Superior temporal gyrus (tissue), 1 donor: ENCODE results near the gene MARS1.

ENCODE experiments used
- DNase-seq: peaks from one replicate; pipeline ENCODE4 v3.0.0-alpha.2; 2016; ENCODE audit errors: extremely low spot score

Gene MARS1

DNA sequence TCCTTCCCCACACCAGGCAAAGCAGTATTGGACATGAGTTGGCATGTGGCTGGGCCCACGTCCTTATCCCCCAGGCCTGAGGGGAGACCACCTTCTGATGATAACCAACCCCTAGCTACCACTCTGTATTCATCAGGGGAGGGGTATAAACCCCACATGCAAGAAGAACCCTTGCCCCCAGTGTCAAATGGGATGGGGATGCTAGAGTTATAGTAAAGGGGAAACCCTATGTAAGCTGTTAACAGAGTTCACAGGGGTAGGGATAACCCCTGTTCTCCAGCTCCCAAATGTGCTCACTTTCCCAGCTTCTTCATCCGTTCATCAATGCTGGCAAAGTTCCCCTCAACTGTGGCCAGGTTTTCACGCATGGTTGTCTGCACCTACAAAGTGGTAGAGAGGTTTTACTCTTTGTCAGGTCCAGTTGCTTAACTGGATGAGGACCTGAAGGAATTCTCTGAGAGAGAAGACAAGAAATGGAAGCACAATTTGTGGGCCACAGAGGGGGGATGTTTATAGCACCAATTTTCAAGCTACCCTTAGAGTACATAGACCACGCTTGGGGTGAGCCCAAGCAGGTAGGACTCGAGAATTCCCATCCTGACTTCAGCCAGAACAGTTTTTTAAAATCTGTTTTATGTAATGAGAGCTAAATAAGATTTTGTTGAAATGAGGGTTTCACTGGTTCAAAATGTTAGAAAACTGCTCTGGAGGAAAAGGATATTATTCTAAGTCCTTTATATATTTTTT, 42.7 kb downstream of the MARS1 start:
- no peak for DNase-seq

DNA sequence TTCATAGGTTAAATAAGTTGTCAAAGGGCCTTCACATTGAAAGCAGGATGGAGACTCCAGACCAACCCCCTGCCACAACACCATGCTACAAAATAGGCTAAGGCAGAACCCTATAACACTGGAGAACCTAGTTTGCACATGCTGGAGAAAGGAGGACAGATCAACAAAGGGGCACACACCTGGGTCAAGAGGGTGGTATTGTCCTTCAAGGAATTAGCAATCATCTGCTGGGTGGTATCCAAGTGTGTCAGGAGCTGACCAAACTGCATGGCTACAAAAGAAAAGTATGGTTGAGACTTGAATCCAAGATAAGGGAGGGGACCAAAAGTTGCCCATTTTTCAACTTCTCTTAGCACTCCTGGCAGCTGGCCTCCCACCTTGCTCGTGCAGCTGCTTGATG, 44.0 kb downstream of the MARS1 start:
- no peak for DNase-seq

DNA sequence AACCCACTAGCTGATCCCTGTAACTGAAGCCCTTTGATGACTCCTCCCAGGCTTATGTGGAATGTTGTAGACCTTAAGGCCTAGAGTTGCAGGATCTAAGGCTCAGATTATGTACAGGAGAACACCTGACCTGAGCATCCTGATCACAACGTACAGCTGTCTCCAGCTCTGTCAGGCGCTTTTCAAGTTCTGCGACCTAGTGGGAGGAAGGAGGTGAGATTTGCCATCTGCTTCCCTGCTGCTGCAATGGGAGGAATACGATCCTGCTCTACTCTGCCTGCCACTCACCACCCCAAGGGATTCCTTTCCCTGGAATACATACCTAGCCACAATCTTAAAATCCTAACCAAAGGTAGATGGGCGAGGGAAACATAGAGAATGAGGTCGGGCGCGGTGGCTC, 45.2 kb downstream of the MARS1 start:
- no peak for DNase-seq

DNA sequence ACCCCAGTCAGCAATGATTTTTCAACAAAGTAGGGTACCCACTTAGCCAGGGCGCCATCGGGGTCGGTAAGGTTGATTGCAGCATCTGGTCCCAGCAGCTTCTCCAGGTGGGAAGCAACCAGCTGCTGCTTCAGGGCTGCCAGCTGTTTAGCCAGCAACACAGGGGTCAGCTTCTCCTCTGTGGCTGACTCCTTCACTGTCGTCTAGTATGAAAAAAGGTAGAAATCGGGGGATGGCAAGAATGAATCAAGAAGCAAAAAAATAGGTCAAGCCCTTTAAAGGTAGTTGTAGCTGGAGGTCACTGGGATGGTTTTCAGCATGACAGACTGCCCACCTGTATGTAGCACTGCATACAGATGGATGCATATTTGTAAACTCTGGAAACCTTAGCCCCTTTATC, 46.4 kb downstream of the MARS1 start:
- DNase-seq: no peak

DNA sequence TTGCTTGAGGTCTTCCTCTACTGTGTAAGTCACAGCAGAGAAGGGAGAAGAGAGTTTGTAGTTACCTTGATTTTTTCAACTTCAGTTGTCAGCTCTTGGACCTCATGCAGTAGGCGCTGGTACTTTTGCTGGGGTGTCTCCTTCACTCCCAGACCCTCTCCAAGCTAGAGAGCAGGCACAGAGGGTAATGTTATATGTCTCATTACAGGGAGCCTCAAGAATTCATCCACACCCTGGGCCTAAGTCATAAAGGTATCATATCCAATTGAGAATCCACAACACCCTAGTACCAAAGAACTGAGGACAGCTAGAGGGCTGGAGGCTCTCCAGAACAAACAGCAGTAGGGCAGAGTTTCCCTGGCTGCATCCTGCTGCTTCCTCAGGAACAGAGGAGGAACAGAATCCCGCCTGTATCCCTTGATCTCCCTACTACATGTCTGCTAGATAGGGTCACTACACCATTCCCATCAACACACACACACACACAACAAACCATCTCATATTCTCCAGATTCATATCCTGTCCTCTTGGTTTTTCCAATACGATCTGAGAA, 47.2 kb downstream of the MARS1 start:
- DNase-seq: no peak

DNA sequence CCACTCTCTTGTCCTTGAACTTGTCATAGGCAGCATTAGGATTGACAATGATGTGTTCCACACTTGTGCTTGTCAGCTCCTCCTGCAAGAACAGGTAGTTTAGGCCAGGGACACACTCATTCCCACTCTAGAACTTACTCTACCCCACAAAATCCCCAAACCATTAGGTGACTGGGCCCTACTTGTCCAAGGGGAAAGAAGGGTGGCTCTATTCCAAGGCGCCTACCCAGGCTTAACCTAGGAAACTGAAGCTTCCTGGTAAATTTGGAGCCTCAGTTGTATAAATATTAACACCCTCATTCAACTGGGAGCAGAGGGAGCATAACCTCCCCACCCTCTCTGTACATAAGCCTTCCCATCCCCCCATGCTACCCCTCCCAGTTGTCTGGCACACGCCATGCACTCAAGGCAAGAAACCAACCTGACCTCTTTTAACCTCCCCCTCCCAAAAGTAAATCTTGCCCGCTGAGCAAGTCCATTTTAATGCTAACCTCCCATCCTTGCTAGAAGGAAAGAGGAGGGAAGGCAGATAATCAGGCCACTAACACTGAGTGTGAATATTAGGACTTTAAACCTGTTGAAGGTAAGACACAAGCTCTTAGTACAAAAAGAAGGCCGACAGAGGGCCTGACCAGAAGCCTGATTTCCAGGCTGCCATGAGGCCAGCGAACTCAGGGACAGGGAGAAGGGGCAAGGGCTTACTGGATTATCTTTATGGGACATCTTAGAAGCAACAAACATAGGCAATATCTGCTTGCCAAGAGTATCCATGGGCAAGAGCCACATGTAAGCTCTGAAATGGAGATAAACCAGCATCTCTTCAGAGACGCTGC, 48.1 kb downstream of the MARS1 start:
- no peak for DNase-seq

DNA sequence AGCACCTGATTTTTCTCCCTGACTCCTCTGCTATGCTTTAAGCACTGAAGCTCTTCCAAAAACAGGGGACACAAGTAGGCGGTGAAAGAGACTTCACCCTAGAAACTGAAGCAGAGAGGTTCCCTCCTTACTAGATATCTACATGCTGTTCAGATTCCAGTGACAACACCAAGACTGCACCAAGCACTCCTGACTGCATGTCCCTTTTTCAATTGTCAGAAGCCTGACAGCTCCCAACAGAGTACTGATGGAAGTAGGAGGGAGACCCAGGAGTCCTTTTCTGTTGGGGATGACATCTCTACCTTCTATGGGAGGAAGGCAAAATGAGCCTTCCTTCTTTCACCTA, 48.7 kb downstream of the MARS1 start:
- no peak for DNase-seq

DNA sequence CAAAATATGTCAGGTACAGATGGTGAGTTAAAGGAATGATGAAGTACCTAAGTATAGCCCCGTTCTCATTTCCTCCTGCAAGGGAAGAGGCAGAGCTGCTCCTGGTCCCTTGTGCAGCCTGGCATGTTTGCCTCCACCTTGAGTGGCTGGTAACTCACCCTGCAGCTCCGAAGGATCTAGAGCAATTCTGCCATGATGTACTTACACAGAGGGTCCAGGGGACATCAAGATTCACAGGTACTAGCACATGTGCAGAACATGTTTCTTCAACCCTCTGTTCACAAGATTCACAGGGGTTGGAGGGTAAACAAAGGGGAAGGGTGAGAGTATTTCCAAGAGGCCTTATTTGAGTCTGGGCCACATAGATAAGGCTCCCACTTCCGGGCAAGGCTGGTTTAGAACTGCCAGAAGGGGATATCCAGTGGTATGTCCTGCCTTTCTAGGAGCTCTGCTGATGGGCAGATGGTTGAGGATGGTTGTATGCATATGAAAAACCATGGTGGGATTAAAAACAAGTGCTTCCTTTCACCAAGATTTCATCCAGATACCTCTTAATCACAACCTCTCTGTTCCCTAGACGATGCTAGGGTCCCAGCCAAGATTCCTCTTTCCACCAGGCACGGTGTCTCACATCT, 51.4 kb downstream of the MARS1 start:
- no peak for DNase-seq

DNA sequence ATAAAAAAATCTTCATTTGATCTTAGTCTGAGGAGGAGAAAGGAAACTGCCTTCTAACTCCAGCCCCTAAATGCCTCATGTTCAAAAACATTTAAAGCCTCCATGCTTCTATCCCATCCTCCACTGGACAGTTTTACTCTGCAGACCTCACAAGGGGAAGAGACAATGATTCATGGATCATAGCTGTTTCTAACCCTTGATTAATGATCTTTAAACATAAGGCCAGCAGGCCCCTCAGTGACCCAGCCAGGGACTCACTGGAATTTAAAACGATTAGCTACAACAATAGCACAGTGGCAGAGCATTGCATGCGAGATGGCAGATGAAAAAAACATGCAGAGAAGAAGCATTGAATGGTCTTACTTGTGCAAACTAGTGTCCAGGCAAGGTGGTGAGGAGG, 53.1 kb downstream of the MARS1 start:
- DNase-seq: no peak

DNA sequence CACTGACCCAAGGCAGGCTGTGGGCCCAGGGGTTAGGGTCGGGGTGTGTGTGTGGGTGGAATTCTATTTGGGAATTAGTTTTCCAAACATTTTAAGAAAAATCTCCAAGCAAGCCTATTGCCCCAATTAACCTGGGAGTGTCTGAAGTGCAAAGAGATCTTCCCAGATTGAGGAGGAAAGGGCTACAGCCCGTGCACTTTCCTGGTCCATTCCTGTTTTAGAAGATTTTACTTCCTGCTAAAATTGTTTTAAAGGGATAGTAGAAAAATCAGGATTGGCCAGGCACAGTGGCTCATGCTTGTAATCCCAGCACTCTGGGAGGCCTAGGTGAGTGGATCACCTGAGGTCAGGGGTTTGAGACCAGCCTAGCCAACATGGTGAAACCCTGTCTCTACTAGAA, 53.8 kb downstream of the MARS1 start:
- DNase-seq: no peak

DNA sequence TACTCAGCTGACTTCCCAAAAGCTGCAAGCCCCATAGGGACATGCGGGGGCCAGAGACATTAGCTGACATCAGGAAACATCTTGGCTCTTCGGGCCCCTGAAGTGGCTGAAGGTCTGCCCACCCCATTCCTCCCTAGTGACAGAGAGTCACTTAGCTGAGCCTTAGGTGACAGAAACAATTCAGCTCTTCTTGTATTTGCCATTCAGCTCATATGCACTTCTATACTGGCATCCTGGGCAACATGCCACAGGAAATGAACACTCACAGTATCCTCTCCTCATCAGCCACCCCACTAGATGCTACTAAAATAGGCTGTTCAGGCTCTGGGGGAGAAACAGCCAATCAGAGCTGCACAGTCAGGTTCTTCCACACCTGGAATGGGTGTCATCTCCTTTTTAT, 55.7 kb downstream of the MARS1 start:
- peak; percentile 59 for DNase-seq

DNA sequence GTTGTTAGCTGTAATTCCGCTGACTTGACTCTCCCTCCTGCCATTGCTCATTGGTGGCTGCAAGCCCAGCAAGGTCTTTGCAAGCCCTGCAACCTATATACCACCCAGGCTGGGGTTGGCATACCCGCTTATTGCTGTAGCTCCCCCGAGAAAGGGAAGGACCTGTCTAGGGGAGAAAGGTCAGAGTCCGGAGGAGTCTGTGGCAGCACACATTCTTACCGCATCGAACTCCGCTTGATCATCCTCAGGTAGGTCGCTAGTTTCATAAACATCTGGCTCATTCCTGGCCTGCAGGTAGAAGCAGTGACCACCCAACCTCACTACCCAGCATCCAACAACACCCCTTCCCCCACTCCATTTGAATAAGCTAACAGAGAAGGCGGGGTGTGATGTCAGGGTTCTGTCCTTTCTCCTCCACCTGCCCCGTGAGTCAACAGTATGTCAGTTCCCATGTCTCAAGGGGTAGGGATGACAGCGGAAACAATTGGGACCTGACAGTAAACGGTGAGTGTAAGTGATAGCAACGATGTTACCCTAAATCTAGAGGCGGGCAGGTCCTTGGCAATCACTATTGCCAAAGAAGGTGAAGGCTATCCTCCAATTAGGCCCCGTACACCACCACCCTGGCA, 58.1 kb downstream of the MARS1 start:
- DNase-seq: no peak

DNA sequence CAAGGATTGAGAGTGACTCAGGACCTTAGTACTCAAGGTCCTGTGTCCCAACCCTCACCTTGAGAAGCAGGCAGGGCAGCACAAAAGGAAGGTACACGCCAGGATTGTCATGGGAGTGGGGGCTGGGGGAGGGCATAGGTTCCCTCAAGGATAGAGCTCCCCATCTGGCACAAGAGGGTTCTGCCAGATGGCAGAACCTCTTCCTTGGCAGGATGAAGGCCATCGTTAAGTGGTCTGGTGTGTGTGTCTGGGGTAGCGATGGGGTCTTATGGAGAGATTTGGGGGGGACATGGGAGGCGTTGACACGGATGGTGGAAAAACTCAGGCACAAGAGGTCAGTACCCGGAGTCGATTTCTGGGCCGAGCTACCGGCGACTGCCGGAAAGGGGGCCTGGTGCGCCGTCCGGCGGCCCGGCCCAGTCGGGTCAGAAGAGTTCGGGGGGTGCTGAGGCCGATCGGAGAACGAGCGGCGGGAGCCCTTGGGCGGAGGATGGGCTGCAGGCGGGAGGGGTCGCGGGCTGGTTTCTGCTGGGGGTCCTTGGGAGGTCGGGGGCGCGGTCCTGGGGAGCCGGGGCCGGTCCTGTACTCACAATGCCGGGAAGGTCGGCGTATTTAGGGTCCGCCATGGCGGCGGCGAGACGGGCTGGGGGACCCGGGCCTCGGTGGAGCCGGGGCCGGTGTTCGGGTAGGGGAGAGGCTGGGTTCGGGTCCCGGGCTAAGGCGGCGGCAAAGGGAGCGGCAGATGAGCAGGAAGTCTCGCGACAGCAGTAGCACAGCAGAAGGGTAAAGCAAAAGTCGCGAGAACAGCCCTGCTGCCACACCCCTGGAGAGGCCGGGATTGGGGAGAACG, 58.8 kb downstream of the MARS1 start, which contains the start of gene DCTN2:
Gene DCTN2, minus strand, starts transcription at position 755 of the 850 bp plus-strand sequence. Its CDS starts 129 bp downstream, at position 626.
- DNase-seq: no peak

DNA sequence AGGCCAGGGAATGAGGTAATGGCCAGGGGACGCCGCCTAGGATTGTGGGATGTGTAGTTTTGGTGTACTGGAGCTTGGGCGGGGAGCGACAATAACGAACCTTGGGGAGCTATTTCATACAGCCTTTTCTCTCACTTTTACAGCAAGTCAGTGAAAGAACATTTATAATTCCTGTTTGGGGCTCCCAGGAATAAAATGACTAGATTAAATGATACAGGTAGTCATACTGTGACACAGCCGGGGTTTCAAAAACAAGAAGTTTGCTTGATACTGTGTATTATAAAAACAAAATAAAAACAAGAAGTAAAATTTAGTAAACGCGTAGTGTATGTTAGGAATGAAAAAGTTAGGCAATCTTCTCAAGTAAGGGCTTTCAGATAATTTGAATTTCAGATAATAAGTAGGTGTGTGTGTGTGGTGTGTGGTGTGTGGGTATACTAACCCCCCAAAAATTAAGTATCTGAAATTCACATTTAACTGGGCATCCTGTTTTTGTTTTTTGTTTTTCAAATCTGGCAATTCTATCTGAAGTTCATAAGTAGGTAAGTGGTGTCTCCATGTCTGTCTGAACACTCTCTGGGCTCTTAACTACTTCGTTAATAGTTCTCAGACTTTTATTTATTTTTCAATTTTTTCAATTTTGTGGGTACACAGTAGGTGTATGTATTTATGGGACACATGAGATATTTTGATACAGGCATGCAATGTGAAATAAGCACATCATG, 59.6 kb downstream of the MARS1 start:
- peak; percentile 98 for DNase-seq

DNA sequence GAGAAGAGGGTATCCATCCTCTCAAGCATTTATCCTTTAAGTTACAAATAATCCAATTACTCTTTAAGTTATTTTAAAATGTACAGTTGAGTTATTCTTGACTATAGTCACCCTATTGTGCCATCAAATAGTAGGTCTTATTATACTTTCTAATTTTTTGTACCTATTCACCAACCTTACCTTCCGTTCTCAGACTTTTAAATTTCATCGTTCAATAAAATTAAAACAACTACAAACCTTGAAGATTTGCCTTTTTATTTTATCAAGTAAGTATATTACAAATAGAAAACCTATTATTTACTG, 60.1 kb downstream of the MARS1 start:
- DNase-seq: no peak

DNA sequence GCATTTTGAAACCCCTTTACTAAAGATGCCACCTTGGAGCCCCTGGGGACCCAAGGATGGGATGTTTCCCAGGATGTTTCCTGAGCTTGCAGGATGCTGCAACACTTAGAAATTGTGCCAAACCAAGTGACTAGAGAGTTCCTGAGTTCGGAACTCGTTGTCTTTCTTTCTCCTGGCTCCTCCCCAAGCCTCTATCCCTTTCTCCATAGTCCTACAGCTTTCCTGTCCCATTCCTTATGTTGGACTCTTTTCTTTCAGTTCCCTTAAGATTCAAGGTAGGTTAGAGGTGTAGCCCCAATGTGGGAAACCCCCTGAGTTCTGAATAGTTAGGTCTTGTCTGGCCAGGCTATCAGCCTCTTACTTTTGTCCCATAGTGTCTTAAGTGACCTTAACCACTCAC, 60.6 kb downstream of the MARS1 start:
- no peak for DNase-seq

DNA sequence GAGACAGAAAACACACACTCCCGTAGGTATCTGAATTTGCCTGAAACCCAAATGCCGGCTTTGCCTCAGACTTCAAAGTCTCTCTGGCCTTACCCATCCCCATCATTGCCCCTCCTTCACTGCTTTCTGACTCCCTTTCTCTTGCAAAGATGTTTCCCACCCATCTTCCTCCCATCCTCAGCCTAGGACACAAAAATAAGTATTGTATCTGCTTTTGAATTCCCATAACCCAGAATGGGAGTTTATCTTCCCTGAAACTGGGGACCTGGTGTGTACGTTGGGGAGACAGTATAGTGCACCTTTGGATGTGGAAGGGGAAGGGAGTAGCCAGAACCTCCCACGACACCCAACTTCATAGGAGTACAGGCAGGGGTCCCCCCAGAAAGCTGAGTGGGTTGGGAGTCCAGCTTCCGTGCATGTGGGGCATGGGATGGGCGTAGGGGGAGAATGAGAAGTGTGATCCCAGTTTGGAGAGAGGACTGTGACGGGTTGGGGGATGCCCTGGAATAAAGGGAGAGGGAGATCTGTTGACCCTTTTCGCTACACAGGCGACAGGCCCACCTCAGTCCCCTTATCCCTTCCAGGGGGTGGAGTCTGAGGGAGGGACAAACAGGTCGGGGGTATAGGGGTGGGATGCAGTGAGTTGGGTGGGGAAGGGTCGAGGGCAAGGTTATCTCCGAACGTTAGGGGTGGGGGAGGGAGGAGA, 61.5 kb downstream of the MARS1 start:
- no peak for DNase-seq

DNA sequence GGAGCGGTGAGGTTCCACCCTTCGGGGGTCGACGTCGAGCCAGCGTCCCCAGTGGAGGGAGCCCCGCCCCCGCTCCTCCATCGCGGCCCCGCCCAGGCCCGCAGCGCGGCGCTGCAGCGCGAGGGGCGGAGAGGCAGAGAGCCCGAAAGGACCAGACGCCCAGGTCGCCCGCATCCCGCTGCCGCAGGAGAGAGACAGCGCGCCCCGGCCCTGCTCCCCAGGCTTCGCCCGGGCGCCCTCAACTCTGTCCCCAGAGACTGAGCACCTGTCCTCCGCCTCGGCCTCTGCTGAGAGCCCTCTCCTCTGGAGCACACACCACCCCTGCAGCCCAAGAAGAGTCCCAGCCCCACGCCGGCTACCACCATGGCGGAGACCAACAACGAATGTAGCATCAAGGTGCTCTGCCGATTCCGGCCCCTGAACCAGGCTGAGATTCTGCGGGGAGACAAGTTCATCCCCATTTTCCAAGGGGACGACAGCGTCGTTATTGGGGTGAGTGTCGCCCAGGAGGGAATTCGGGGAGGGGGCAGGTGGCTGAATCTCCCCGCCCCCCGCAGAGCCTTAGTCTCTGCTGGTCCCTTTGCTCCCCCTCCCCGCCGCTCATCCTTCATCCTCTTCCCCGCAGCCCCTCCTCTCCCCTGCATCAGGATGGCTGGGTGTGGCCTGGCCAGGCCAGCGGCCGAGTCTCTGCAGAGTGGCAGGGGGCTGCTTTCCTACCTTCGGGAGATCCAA, 62.2 kb downstream of the MARS1 start, which contains the start of gene KIF5A:
Gene KIF5A, plus strand, starts transcription at position 136 of the 732 bp plus-strand sequence. Its CDS starts 228 bp downstream, at position 364.
- DNase-seq: peak; percentile 67
